ENCODE measurements around the gene SPATA24.
"Not testable (repeated sequence)": the region's sequence is repeated elsewhere in the genome, so short reads cannot be mapped to it uniquely, and the experiment has no call there.

The SPATA24 gene

GRCh38 chr5:139403787-139404483, at the start of gene SPATA24:
TSS of gene SPATA24 (minus strand) at chr5:139404089. CDS start at chr5:139404060, 29 bp downstream.
- peaks cover 6% of the 10 kb centered on the region for H3K36me3 Mint-ChIP-seq (ENCODE audit: low read depth)

GRCh38 chr5:139451878-139452660, 48.2 kb upstream of the SPATA24 start:
- peaks cover 9% of the 10 kb centered on the region for H3K9me3 Mint-ChIP-seq
- H3K36me3 Mint-ChIP-seq (ENCODE audit: low read depth) = peaks cover 14% of the 10 kb centered on the region
- peaks cover 47% of the 10 kb centered on the region for H3K4me1 Mint-ChIP-seq (ENCODE audit: low read depth)
- no peaks in the 10 kb centered on the region for H3K27me3 Mint-ChIP-seq (ENCODE audit: low read depth)
- H3K27ac Mint-ChIP-seq = no peak overlapping the region
- H3K4me3 Mint-ChIP-seq = no peak overlapping the region

More at GRCh38 chr5:139403787-139404483, at the start of gene SPATA24:
- no peaks in the 10 kb centered on the region for H3K9me3 Mint-ChIP-seq
- H3K27ac Mint-ChIP-seq = peak within 1 kb of the TSS; percentile 100
- H3K27me3 Mint-ChIP-seq (ENCODE audit: low read depth) = no peaks in the 10 kb centered on the region
- H3K4me3 Mint-ChIP-seq = peak within 1 kb of the TSS; percentile 96
- peaks cover 39% of the 10 kb centered on the region for H3K4me1 Mint-ChIP-seq (ENCODE audit: low read depth)

DNA sequence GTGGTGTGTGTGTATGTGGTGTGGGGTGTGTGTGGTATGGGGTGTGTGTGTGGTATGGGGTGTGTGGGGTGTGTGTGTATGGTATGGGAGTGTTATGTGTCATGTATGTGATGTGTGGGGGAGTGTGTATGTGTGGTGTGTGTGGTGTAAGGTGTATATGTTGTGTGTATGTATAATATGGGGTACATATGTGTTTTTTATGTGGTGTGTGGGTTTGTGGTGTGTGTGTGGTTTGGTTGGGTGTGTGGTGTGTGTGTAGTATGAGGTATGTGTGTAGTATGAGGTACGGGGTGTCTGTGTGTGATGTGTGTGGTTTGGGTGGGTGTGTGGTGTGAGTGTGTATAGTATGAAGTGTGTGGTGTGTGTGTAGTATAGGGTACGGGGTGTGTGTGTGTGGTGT, 47.3 kb upstream of the SPATA24 start:
- no peaks in the 10 kb centered on the region for H3K27me3 Mint-ChIP-seq (ENCODE audit: low read depth)
- H3K9me3 Mint-ChIP-seq = peaks cover 12% of the 10 kb centered on the region
- H3K4me3 Mint-ChIP-seq = no peak overlapping the region
- no peak overlapping the region for H3K27ac Mint-ChIP-seq
- H3K36me3 Mint-ChIP-seq (ENCODE audit: low read depth) = peaks cover 17% of the 10 kb centered on the region
- peaks cover 49% of the 10 kb centered on the region for H3K4me1 Mint-ChIP-seq (ENCODE audit: low read depth)

GRCh38 chr5:139446956-139447779, 43.3 kb upstream of the SPATA24 start:
- Mint-ChIP-seq H3K27me3 (ENCODE audit: low read depth) (no peaks in the 10 kb centered on the region), H3K4me3 (peak overlapping the region; percentile 47), H3K4me1 (ENCODE audit: low read depth) (peaks cover 60% of the 10 kb centered on the region), H3K36me3 (ENCODE audit: low read depth) (peaks cover 17% of the 10 kb centered on the region), H3K27ac (peak overlapping the region; percentile 92), H3K9me3 (peaks cover 12% of the 10 kb centered on the region)

GRCh38 chr5:139445325-139446170, 41.7 kb upstream of the SPATA24 start:
- H3K27ac Mint-ChIP-seq = peak overlapping the region; percentile 92
- no peak overlapping the region for H3K4me3 Mint-ChIP-seq

GRCh38 chr5:139443831-139444453, 40.1 kb upstream of the SPATA24 start:
- H3K4me3 Mint-ChIP-seq = peak overlapping the region; percentile 58
- peaks cover 79% of the 10 kb centered on the region for H3K4me1 Mint-ChIP-seq (ENCODE audit: low read depth)
- peaks cover 12% of the 10 kb centered on the region for H3K9me3 Mint-ChIP-seq
- H3K27me3 Mint-ChIP-seq (ENCODE audit: low read depth) = no peaks in the 10 kb centered on the region
- H3K36me3 Mint-ChIP-seq (ENCODE audit: low read depth) = peaks cover 16% of the 10 kb centered on the region
- H3K27ac Mint-ChIP-seq = peak overlapping the region; percentile 86

More at GRCh38 chr5:139445325-139446170, 41.7 kb upstream of the SPATA24 start:
- Mint-ChIP-seq H3K9me3 (peaks cover 12% of the 10 kb centered on the region), H3K36me3 (ENCODE audit: low read depth) (peaks cover 17% of the 10 kb centered on the region), H3K27me3 (ENCODE audit: low read depth) (no peaks in the 10 kb centered on the region), H3K4me1 (ENCODE audit: low read depth) (peaks cover 70% of the 10 kb centered on the region)

DNA sequence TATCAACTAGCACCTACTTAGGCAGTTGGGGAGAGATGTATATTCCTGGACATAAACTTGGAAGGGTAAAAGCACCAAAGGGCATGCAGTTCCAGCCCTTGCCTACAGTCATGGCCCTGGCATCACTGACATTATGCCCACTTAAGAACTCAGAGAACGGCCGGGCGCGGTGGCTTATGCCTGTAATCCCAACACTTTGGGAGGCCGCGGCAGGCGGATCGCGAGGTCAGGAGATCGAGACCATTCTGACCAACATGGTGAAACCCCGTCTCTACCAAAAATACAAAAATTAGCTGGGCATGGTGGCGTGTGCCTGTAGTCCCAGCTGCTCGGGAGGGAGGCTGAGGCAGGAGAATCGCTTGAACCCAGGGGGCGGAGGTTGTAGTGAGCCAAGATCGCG, 36.5 kb upstream of the SPATA24 start:
- not testable (repeated sequence) for H3K9me3 Mint-ChIP-seq; H3K4me3 Mint-ChIP-seq; H3K27me3 Mint-ChIP-seq (ENCODE audit: low read depth); H3K36me3 Mint-ChIP-seq (ENCODE audit: low read depth); H3K27ac Mint-ChIP-seq
- H3K4me1 Mint-ChIP-seq (ENCODE audit: low read depth) = peaks cover 66% of the 10 kb centered on the region

DNA sequence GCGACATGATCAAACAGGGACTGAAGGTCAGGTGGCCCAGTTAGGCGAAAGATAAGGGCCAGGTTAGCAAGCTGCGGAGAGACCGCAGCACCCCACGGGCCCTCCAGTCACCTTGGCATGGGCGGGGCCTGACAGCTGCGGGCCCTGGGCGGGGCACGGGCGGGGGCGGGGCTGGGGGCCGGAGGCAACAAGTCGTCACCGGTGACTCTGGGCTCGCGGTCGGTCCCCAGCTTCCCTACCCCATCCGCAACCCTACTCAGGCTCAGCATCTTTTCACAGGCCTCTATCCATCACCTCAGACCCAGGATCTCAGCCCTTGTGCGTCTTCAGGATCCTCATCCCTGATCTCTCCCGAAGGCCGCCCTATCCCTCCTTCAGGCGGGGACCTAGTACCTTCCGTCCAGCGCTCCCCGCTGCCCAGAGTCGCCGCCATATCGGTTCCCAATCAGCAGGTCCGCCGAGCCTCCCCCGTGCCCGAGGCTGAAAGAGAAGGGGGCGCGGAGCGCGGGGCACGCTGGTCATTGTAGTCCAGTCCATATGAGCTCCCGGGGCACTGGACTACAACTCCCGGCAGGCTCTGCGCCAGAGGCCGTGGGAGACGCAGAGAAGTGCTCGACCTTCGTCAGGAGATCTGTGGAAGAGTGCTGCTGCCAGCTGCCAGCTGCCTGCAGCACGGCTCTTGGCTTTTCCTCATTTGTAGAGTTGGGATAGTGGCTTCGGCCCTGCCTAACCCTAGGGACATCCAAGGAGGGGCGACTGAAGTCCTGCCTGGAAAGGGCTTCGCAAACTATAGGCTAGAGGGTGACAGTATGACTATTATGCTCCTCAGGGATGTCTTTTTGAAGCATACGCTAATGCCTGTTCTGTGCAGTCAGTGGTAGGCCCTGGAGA, 35.4 kb upstream of the SPATA24 start, which contains the start of gene DNAJC18:
Gene DNAJC18, minus strand, starts transcription at position 513 of the 891 bp plus-strand sequence. Its CDS starts 80 bp downstream, at position 433.
- Mint-ChIP-seq H3K9me3 (no peaks in the 10 kb centered on the region), H3K27me3 (ENCODE audit: low read depth) (no peaks in the 10 kb centered on the region), H3K27ac (peak within 1 kb of the TSS; percentile 100), H3K36me3 (ENCODE audit: low read depth) (peaks cover 12% of the 10 kb centered on the region), H3K4me3 (peak within 1 kb of the TSS; percentile 97), H3K4me1 (ENCODE audit: low read depth) (peaks cover 61% of the 10 kb centered on the region)

DNA sequence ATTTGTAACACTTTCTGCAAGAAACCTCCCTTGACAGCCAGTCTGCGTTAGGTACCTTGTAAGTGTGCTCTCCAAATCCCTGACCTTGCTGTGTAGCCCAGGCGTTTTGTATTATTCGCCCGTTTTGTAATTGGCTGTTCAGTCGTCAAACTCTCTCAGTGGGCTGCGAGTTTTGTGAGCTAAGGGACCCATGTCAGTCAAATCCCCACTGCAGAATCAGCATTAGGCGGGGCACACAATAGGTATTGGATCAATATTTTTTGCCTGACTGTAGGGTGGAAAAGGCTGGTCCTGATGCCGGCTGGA, 34.8 kb upstream of the SPATA24 start:
- Mint-ChIP-seq H3K4me1 (ENCODE audit: low read depth) (peaks cover 55% of the 10 kb centered on the region), H3K9me3 (no peaks in the 10 kb centered on the region), H3K36me3 (ENCODE audit: low read depth) (peaks cover 12% of the 10 kb centered on the region), H3K27me3 (ENCODE audit: low read depth) (no peaks in the 10 kb centered on the region), H3K4me3 (peak overlapping the region; percentile 97), H3K27ac (peak overlapping the region; percentile 100)

DNA sequence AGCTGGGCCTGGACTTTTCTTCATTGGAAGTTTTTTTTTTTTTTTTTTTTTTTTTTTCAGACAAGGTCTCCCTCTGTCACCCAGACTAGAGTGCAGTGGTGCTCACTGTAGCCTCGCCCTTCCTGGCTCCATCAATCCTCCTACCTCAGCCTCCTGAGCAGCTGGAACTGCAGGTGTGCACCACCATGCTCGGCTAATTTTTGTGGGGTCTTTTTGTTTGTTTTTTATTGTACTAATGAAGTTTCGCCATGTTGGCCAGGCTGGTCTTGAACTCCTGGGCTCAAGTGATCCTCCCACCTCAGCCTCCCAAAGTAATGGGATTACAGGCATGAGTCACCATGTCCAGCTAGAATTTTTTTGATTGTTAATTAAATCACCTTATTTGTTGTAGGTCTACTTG, 31.8 kb upstream of the SPATA24 start:
- H3K27me3 Mint-ChIP-seq (ENCODE audit: low read depth) = no peaks in the 10 kb centered on the region
- no peaks in the 10 kb centered on the region for H3K9me3 Mint-ChIP-seq
- no peak overlapping the region for H3K4me3 Mint-ChIP-seq
- H3K36me3 Mint-ChIP-seq (ENCODE audit: low read depth) = peaks cover 17% of the 10 kb centered on the region
- no peak overlapping the region for H3K27ac Mint-ChIP-seq
- H3K4me1 Mint-ChIP-seq (ENCODE audit: low read depth) = peaks cover 33% of the 10 kb centered on the region

DNA sequence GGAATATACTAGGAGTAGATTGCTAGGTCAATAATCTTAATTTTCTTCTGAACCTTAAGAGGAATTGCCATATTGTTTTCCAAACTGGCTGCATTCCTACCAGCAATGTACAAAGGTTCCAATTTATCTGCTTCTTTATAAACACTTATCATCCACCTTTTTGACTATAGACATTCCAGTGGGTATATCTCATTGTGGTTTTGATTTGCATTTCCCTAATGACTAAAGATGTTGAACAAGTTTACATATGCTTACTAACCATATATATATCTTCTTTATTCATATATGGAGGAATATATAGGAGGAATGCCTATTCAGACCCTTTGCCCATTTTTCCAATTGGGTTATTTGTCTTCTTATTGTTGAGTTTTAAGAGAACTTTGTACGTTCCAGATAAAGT, 27.8 kb upstream of the SPATA24 start:
- Mint-ChIP-seq H3K36me3 (ENCODE audit: low read depth) (peaks cover 23% of the 10 kb centered on the region), H3K27me3 (ENCODE audit: low read depth) (no peaks in the 10 kb centered on the region), H3K27ac (no peak overlapping the region), H3K4me3 (no peak overlapping the region), H3K4me1 (ENCODE audit: low read depth) (peaks cover 11% of the 10 kb centered on the region), H3K9me3 (no peaks in the 10 kb centered on the region)

GRCh38 chr5:139430015-139430414, 26.1 kb upstream of the SPATA24 start:
- Mint-ChIP-seq H3K4me1 (ENCODE audit: low read depth) (peaks cover 9% of the 10 kb centered on the region), H3K36me3 (ENCODE audit: low read depth) (peaks cover 25% of the 10 kb centered on the region), H3K27me3 (ENCODE audit: low read depth) (no peaks in the 10 kb centered on the region), H3K27ac (no peak overlapping the region), H3K9me3 (no peaks in the 10 kb centered on the region), H3K4me3 (no peak overlapping the region)

All from T-helper 1 cell treated with Interleukin-12 subunit alpha and Interleukin-12 subunit beta and Interleukin-4 antibody, amounts not matched to agents 30 μg/mL and 1 μg/mL, for 36 hours (primary cell).